ENCODE results near the gene UTS2R.

DNA sequence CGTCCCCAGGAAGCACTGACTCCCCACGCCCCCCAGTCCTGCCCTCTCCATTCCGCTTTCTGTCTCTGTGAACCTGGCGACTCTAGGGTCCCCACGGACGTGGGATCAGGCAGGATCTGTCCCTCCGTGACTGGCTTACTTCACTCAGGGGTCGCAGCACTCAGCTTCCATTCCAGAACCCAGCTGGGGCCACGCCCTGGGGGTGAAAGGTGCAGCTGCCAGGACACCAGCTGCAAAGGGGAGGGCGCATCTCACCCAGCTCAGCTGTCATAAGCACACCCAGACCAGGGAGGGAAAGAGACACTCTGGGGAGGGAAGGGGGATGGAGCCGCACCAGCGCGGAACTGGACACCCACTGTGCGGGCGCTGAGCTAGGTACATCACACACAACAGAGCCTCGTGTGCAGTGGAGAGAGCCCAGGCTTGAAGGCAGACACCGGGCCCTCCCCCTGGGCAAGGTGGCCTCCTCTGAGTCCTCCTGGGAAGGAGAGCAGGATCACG lies 28.1 kb downstream of the UTS2R start:
- no peak for TF ChIP-seq POLR2A (IDR thresholded peaks at IDR 0.05)
- TF ChIP-seq, protein P1, sequence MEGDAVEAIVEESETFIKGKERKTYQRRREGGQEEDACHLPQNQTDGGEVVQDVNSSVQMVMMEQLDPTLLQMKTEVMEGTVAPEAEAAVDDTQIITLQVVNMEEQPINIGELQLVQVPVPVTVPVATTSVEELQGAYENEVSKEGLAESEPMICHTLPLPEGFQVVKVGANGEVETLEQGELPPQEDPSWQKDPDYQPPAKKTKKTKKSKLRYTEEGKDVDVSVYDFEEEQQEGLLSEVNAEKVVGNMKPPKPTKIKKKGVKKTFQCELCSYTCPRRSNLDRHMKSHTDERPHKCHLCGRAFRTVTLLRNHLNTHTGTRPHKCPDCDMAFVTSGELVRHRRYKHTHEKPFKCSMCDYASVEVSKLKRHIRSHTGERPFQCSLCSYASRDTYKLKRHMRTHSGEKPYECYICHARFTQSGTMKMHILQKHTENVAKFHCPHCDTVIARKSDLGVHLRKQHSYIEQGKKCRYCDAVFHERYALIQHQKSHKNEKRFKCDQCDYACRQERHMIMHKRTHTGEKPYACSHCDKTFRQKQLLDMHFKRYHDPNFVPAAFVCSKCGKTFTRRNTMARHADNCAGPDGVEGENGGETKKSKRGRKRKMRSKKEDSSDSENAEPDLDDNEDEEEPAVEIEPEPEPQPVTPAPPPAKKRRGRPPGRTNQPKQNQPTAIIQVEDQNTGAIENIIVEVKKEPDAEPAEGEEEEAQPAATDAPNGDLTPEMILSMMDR (IDR thresholded peaks at IDR 0.05), result no peak

All from upper lobe of left lung (tissue), 4 donors.